SU-DHL-6 (cell line): ENCODE measurements around the gene ST3GAL5.

Experiments
- EZH2phosphoT487 ChIP-seq: fragments of 200-600 bp; sonication (generic), shearing (Covaris generic); conservative IDR thresholded peaks from 2 replicates; pipeline ENCODE4 v1.6.1; 2018; ENCODE audit warnings: mild to moderate bottlenecking, antibody characterized with exemption, low read length, moderate library complexity, mixed read lengths
- TF ChIP-seq, protein P1 (sequence below): fragments of 200-600 bp; sonication (generic); IDR thresholded peaks from one replicate; pipeline ENCODE4 v1.5.1; 2017; ENCODE audit warnings: antibody characterized with exemption, mild to moderate bottlenecking, low read length, moderate library complexity; ENCODE audit not compliant: insufficient read depth, poor library complexity, severe bottlenecking

DNA sequence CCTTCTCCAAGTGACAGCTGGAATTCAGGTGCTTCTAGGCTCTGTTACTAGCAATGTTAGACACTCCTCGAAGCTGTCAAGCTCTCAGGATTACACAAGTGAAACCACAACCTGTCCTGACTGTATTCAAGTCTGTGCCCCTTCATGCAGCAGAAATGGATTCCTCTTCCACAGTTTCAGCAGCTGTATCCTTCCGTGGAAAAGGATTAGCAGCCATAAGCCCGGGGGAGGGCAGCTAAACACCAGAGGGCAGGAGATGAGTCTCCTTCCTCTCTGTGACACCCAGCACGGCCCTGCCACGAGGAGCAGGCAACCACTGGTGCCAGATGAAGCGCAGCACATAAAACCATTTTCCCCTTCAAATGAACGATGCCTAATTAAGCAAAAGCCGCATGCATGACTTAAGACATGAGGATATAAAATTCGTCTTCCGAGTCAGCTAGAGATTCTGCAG, 1.2 kb downstream of the ST3GAL5 start:
- TF ChIP-seq, protein P1, sequence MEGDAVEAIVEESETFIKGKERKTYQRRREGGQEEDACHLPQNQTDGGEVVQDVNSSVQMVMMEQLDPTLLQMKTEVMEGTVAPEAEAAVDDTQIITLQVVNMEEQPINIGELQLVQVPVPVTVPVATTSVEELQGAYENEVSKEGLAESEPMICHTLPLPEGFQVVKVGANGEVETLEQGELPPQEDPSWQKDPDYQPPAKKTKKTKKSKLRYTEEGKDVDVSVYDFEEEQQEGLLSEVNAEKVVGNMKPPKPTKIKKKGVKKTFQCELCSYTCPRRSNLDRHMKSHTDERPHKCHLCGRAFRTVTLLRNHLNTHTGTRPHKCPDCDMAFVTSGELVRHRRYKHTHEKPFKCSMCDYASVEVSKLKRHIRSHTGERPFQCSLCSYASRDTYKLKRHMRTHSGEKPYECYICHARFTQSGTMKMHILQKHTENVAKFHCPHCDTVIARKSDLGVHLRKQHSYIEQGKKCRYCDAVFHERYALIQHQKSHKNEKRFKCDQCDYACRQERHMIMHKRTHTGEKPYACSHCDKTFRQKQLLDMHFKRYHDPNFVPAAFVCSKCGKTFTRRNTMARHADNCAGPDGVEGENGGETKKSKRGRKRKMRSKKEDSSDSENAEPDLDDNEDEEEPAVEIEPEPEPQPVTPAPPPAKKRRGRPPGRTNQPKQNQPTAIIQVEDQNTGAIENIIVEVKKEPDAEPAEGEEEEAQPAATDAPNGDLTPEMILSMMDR = no peak
- no peak for TF ChIP-seq EZH2phosphoT487
